Left renal pelvis (tissue), 4 donors: Measurements from ENCODE around the gene ABHD12. TPM values are rescaled to one million over a fixed set of nuclear protein-coding genes. Genes with fewer than 3 reads are reported as not detected.
"Not testable (repeated sequence)": the region's sequence is repeated elsewhere in the genome, so short reads cannot be mapped to it uniquely, and the experiment has no call there.

Experiments
- DNase-seq, 4 donors: peaks; one replicate each; pipeline ENCODE4 v3.0.0-alpha.2; 2013; ENCODE audit warnings: low read depth in 4 of 4, low spot score in 3 of 4
- polyA plus RNA-seq, 4 donors: library from polyadenylated mRNA; unstranded; fragments of 120-200 nt; gene quantifications; one replicate each; pipeline ENCODE4 v1.2.1, GENCODE V29; 2013; ENCODE audit not compliant: insufficient read length in 4 of 4

The ABHD12 gene
- polyA plus RNA-seq, 4 donors: 38.7 to 62.1 (median 56.5) TPM

DNA sequence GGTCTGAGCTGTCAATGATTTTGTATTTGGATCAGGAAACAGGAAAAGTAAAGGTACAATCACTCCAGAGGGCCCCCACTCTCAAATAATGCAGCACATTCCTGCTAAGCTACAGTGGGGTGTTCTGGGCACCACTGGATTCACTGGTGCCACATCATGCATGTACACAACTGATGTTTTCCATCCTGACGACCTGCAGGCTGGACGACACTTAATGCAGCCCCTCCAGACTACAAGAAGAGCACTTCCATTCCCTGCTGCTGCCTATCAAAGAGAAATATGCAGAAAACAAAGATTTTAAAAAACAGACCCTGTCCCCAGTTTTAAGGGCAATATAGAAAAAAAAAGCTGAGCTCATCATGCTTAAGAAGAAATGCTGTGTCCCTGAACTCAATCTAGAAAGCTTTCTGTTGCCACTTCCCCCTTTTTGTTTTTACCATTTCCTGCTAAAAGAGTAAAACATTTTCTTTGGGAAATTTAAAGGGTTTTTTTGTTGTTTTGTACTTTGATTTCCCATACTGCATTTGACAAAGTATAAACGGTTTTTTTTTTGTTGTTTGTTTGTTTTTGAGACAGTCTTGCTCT lies 35.5 kb downstream of the ABHD12 start:
- DNase-seq: no peak

DNA sequence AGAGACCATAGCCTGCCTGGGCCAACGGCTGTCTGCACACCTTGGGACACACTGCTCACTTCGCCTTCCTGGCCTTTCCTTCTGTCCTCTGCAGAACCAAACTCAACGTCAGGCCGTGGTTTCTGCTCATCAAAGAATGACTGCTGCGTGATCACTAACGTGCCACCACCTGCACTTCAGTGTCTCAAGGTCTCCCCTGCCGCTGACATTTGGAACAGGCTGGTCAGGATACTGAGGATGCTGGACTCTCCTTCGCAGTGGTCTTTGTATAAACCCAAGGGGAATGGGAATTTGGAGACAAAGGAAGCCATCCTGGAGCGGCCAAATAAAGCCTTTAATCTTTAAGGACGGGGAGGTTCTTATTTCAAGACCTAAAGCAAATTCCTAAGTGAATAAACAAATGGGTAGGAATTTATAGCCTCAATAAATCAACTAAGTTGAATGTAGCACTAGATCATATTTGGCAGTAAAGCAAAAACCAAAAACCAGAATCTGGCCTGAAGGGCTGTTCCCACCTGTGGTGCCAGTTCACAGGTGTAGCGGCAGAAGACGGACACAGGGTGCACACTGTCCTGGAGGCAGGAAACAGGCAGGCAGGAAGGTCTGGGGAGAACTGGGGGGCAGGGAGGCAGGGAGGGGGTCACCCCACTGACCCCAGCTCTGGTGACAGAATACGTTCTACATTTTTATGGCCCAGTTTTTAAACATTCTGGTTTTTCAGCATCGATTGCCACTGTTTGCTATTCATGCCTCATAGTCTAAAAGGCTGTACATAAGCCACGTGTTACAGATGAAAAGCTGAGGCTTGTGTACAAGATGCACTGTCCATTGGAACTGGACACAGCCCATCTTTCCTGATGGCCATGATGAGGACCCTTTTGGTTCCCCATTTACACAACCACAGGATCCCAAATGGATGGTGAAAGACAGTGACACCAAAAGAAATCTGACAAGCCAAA lies 36.6 kb downstream of the ABHD12 start:
- no peak for DNase-seq

DNA sequence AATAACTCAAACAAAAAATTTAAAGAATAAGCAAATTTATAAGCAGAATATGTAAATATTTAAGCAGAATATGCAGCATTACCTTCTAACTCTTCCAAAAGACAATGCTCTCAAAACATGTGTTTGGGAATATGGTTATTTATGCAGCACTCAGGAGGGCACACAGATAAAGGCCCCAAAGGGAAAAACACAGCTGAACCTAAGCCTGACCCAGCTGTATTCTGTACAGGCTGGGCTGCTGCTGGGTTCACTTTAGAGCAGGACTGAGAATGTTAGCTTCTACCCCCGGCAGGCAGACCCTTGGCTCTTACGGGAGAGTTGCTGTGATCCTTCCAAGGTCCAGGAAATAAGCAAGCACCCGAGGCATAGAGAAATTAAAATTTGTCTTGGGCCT lies 37.3 kb downstream of the ABHD12 start:
- no peak for DNase-seq

DNA sequence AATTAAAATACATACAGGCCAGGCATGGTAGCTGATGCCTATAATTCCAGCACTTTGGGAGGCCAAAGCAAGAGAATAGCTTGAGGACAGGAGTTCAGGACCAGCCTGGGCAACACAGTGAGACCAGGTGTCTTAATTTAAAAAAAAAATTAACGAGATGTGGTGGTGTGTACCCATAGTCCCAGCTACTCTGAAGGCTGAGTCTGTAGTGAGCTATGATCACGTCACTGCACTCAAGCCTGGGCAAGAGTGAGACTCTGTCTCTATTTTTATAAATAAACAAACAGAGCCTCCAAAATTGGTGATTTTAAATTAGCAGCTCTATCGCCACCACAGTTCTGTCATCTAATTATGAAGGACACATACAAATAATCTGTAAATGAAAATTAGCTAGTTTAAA lies 37.9 kb downstream of the ABHD12 start:
- DNase-seq: no peak

DNA sequence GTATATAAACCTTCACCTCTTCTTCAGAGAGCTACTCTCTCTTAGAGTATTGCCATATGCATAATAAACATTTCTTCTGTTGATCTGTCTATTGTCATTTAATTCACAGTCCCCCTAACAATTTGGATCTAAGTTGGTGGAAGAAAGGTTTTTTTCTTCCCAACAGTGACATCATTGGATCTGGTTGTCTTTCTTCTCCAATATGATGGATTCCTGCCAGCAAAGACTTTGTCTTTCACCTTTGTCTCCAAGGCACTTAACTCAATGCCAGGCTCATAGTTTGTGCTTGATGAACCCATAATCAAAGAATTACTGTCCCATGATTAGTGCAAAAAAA lies 39.6 kb downstream of the ABHD12 start:
- DNase-seq: no peak

DNA sequence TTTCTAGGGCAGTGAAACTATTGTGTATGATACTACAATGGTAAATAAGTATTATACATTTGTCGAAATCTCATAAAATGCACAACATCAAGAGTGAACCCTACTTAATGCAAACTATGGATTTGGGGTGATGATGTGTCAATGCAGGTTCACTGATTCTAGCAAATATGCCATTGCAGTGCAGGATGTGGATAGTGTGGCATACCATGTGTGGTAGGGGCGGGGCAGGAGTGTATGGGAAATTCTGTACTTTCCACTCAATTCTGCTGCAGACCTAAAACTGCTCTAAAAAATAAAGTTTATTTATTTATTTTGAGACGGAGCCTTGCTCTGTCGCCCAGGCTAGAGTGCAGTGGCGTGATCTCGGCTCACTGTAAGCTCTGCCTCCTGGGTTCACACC lies 44.3 kb downstream of the ABHD12 start:
- no peak for DNase-seq

DNA sequence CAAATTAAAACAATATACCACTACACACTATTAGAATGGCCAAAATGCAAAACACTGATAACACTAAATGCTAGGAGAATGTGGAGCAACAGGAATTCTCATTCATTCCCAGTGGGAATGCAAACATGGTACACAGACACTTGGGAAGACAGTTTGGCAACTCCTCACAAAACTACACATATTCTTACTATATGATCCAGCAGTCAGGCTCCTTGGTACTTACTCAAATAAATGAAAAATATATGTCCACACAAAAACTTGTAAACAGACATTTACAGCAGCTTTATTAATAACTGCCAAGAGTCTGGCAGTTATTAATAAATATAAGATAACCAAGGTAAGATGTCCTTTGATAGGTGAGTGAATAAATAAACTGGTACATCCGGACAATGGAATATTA lies 44.9 kb downstream of the ABHD12 start:
- no peak for DNase-seq

DNA sequence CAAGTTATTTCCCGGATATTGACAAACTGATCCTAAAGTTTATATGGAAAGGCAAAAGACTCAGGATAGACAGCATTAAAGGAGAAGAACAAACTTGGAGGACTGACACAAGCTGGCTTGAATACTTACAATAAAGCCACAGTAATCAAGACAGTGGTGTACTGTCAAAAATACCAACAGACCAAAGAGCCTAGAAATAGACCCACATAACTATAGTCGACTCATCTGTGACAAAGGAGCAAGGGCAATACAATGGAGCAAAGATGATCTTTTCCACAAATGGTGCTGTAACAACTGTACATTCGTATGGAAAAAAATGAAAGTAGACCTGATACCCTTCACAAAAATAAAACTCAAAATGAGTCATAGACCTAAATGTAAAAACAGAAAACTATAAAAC lies 46.0 kb downstream of the ABHD12 start:
- DNase-seq: no peak

DNA sequence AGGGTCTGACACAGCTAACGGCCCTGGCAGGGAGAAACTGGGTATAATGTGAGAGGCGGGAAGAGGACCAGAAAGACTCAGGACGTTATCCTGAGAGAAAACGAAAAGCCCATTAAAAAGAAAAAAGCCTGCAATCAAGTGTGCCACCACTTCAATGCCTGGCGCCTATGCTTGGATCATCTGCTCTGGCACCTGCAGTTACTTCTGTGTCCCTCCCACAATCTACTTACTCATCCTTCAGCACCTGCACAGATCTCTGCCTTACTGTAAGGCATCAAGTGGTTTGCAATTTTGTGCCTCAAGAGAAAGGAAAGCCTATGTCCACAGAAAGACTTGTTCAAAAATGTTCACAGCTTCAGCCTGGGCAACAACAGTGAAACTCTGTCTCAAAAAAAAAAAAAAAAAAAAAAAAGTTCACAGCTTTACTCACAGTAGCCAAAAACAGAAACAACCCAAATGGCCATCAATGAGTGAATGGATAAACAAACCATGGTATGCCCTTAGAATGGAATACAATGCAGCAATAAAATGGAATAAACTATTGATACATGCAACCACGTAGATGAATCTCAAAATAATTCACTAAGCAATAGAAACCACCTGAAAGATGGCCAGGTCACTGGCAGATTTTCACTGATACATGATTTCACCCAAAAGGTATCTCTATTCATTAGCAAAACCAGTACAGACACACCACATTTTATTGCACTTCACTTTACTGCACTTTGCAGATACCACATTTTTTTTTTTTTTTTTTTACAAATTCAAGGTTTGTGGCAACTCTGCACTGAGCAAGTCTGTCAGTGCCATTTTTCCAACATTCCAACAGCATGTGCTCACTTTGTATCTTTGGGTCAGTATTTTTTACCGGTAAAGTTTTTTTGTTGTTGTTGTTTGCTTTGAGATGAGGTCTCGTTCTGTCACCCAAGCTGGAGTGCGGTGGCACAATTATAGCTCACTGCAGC lies 48.6 kb downstream of the ABHD12 start:
- no peak for DNase-seq

DNA sequence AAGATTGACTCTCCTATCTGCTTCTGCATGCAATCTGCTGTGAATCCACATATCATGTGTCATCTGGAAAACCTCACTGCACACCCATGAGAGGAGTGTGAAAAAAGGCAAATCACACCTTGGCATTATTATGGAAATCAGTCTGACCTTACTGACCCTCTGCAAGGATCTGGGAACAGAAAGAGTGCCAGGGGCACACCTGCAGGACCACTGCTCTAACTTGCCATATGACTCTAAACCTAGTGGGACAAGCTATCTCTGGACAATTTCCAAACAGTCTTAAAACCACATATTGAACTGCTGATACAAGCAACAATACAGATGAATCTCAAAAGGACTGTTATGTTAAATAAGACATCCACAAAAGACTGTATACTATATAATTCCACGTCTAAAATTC lies 50.3 kb downstream of the ABHD12 start:
- DNase-seq: no peak

DNA sequence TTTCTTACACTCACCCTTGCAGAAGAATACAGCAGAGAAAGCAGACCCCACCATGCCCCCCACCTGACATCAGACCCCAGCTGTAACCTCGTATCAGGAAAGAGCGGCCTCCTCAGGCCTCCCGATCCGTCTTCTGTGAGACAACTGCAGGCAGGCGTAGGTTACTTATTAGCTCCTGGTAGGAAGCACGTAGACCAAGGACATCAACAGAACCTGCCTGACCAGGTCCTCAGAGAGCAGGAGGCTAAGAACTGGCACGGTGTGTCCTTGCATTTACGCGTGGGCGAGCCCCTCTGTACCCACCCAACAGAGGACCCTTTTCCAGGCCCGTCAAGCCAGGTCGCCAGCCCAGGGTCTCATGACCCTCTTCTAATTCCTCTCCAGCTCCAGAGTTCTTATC lies 51.0 kb downstream of the ABHD12 start:
- DNase-seq: peak in 1 of 4 donors; percentile 39

DNA sequence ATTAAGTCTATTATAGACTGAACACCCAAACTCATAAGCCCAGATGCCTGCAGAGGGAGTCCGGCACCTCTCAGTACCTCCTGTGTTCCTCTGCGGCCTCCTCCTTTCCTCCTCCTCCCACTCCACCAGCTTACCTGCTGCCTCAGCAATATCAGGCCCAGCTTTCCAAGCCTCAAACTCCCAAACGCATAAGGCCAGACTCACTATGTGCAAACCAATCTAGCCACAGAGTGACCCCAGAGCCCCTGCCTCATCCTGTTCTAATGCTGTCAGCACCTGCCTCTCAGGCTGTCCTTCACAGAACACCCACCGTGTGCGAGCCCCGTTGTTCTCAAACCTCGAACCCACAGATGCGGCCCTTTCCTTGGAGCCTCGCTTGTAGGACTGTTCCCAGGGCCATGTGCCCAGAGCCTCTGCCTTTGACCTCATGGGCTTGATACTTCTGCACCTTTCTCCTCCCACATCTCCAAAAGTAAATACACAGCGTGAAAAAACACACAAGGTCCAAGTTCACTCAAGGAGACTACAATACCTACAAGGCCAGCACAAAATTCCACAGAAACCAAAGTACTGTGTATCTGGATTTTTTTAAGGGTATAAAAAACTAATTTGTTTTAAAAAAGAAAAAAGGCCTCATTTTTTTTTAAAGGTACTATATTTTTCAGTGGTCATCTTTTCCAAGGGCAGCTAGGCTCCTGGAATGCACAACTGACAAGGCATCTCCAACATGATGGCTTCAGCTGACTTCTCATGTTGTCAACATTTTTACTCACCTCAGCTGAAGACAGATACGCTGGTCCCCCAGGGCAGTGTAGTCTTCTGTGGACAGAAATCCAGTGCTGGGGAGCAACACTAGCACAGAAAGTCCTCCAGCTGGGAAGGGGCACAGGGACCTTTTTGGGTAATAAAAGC lies 52.3 kb downstream of the ABHD12 start:
- DNase-seq: no peak

DNA sequence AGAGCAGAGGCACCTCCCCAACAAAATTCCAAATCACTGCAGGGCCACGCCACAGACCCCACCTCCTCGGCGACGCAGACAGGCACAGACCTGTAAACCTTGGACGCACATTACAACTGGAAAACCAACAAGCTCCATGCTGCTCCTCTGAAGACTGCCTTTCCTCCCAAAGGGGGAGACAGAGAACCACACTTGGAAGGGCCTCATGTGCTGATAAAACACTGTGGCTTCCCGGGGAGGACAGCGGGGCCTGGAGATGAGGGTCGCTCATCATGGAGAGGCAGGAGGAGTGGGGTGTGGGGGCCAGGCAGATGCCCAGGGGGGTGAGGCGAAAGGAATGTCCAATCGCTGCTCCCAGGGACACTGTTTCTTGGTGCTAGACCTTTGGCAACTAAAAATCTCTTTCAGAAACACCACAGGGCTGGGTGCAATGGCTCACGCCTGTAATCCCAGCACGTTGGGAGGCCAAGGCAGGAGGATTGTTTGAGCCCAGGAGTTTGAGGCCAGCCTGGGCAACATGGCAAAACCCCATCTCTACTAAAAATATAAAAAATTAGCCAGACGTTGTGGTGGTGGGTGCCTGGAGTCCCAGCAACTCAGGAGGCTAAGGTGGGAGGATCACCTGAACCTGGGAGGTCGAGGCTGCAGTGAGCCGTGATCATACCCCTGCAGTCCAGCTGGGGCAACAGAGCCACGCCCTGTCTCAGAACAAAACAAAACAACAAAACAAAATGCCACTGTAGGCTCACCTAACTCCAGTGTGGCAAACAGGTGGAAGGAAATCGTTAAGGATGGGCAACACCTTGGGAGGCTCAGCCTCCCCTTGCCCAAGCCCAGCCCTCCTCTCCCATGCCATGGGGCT lies 53.8 kb downstream of the ABHD12 start:
- DNase-seq: no peak

DNA sequence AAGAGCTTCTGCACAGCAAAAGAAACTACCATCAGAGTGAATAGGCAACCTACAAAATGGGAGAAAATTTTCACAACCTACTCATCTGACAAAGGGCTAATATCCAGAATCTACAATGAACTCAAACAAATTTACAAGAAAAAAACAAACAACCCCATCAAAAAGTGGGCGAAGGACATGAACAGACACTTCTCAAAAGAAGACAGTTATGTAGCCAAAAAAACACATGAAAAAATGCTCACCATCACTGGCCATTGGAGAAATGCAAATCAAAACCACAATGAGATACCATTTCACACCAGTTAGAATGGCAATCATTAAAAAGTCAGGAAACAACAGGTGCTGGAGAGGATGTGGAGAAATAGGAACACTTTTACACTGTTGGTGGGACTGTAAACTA lies 55.7 kb downstream of the ABHD12 start:
- not testable (repeated sequence) for DNase-seq

DNA sequence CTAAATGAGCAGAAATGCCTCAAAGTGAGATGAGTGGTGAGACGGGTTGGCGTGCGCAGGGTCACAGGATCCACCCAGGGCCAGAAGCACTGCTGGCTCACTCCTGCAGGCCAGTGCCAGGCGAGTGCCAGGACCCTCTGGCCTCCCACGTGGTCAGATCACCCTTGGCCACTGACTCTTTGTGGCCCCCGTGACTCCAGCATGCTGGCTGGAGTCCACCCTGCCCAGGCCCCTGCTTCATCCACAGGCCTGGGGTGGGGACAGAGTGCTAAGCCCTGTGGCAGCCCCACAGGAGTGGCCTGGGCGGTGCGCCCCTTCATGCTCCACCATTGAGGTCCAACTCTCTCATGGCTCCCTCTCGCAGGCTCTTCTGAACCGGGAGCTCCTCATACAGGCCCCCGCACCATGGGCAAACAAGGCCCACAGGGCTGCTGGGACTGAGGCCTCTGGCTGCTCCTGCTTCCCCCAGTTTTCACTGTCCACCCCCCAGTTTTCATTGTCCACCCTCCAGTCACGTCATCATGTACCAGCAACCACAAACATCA lies 61.6 kb downstream of the ABHD12 start:
- DNase-seq: no peak

DNA sequence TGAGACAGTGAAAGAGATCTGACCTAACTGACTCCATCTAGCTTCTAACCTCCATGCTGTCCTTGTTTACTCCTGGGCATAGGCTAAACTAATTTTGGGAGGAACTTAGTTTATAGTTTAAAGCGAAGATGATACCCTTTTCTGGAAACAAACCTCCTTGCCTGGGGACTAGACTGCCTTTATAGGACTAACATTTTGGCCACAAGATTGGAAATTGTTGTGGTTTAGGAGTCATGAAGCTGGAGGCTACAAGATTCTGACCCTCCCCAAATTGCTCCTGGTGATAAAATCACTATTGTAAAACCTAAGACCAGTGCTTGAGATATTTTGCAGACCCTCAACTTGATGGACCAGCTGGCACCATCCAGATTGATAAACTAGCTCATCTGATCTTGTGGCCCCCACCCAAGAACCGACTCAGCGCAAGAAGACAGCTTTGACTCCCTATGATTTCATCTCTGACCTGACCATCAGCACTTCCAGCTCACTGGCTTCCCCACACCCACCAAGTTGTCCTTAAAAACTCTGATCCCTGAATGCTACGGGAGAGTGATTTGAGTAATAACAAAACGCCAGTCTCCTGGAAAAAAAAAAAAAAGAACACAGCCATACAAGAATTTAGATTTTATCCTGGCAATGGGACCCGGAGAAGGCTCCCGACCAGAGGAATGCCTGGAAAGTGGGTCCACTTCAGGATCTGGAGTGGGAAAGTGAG lies 63.0 kb downstream of the ABHD12 start:
- DNase-seq: no peak

DNA sequence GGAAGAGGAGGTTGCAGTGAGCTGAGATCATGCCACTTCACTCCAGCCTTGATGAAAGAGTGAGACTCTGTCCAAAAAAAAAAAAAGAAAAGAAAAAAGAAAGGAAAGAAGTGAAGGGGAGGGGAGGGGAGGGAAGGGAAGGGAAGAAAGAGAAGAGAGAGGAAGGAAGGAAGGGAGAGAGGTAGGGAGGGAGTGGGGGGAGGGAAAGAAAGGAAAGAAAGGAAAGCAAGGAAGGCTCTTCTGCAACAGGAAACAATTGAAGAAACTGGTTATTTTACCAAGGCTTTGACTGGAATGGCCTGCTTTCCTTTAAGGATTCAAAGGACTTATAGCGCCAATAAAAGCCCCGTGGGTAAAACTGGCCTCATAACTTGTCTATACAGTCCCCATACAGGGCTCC lies 64.6 kb downstream of the ABHD12 start:
- DNase-seq: no peak

DNA sequence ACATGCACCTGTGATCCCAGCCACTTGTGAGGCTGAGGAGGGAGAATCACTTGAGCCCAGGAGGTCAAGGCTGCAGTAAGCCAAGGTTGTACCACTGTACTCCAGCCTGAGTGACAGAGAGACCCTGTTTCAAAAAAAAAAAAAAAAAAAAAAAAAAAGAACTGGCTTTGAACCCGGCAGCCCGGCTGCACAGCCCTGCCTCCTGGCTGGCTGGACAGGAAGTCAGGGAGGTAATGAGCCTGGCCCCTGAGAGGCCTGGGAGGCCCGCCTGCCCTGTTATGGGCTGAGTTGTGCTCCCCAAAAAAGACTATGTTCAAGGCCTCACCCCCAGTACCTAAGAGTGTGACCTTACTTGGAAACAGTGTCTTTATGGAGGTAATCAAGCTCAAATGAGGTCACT lies 65.6 kb downstream of the ABHD12 start:
- no peak for DNase-seq
